ENCODE results near the gene PIN1.
"Not testable (repeated sequence)": the region's sequence is repeated elsewhere in the genome, so short reads cannot be mapped to it uniquely, and the experiment has no call there.

PIN1 gene

DNA sequence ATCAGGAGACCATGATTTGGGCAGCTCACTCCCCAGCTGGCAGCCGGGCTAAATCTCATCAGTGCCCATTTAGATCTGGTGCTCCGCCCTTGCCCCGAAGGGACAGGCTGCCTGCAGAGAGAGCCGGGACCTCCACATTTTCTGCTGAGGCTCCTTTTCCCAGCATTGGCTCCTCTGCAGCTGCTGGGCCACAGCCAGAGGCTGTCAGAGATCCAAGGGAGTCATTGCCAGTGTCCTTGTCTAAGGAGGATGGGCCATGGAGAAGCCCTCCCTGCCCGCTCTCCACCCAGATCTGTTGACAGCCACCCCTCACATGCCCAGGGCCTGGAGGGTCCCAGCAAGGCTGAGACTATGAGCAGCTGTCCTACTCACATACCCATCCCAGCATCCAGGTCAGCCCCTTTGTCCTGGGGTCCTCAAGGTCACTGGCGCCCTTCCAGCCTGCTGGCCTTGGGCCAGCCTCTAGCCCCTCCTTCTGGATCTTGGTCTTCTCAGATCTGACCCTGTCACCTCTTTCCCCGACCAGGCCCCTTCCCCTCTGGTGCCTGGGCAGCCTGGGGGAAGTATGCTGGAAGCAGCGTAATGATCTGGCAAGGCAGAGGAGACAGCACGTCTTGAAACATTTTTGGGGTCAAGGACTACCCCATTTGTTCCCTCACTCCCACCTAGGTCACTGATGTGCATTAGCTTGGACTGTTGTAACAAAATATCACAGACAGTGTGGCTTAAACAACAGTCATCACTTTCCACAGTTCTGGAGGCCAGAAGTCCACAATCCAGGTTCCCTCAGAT is 7.9 kb downstream of the PIN1 start:
- peaks cover 66% of the 10 kb centered on the region for H3K36me3 ChIP-seq (ENCODE audit: insufficient read depth, low read length)
- H3K4me3 ChIP-seq (ENCODE audit: low read length): no peak overlapping the region
- H3K27me3 ChIP-seq (ENCODE audit: insufficient read depth, low read length): no peaks in the 10 kb centered on the region
- no peaks in the 10 kb centered on the region for H3K9me3 ChIP-seq (ENCODE audit: insufficient read depth, low read depth, low read length)
- 96% methylated on average over 9 of the region's 9 CpGs for WGBS
- H3K9ac ChIP-seq (ENCODE audit: low read depth, low read length): no peak overlapping the region
- H3K4me1 ChIP-seq (ENCODE audit: insufficient read depth, low read length): no peaks in the 10 kb centered on the region
- H3K27ac ChIP-seq (ENCODE audit: low read depth, low read length): no peak overlapping the region

DNA sequence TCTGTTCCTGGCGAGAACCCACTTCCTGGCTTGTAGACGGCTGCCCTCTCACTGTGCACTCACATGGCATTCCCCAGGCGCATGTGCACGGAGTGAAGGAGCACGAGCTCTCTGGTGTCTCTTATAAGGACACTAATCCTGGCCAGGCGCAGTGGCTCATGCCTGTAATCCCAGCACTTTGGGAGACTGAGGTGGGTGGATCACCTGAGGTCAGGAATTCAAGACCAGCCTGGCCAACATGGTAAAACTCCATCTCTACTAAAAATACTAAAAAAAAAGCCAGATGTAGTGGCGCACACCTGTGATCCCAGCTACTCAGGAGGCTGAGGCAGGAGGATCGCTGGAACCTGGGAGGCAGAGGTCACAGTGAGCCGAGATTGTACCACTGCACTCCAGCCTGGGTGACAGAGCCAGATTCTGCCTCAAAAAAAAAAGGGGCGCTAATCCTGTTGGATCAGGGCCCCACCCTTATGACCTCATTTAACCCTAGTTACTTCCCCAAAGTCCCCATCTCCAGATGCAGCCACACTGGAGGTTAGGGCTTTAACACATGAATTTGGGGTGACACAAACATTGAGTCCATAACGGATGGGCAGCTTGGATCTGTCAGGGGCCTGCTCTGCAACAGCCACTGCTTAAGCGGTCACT is 8.6 kb downstream of the PIN1 start:
- not testable (repeated sequence) for H3K4me1 ChIP-seq (ENCODE audit: insufficient read depth, low read length); H3K4me3 ChIP-seq (ENCODE audit: low read length); H3K27ac ChIP-seq (ENCODE audit: low read depth, low read length); H3K9ac ChIP-seq (ENCODE audit: low read depth, low read length); H3K9me3 ChIP-seq (ENCODE audit: insufficient read depth, low read depth, low read length); H3K27me3 ChIP-seq (ENCODE audit: insufficient read depth, low read length)
- peaks cover 59% of the 10 kb centered on the region for H3K36me3 ChIP-seq (ENCODE audit: insufficient read depth, low read length)
- WGBS: 94% methylated on average over 12 of the region's 12 CpGs

DNA sequence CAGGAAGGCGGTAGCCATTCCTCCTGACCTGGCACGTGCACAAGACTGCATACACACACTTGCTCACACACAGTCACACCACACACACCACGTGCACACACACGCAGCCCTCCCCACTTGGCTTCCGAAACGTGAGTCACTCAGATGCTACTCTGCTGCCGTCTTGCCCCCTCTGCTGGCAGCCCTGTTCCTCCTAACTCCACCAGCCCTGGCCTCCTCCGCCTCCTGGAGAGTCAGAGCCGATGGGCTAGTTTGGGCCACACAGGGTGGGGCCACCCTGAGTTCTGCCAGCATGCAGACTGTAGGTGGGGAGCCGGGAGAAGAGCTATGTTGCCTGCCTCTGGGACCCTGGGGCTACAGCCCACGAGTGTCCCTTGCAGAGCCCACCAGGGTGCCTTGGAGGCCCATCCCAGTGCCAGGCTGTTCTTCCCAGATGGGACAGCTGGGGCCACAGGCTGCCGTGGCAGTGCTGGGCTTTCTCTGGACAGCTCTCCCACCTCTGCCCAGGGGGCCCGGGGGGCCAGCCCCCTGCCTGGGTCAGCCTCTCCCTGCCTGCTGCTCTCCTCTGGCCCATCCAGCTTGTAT is 12.1 kb downstream of the PIN1 start:
- H3K9me3 ChIP-seq (ENCODE audit: insufficient read depth, low read depth, low read length): no peaks in the 10 kb centered on the region
- WGBS: 56% methylated on average over 13 of the region's 13 CpGs
- H3K36me3 ChIP-seq (ENCODE audit: insufficient read depth, low read length): peaks cover 32% of the 10 kb centered on the region
- no peaks in the 10 kb centered on the region for H3K27me3 ChIP-seq (ENCODE audit: insufficient read depth, low read length)
- H3K4me3 ChIP-seq (ENCODE audit: low read length): no peak overlapping the region
- no peak overlapping the region for H3K9ac ChIP-seq (ENCODE audit: low read depth, low read length)
- H3K4me1 ChIP-seq (ENCODE audit: insufficient read depth, low read length): 0 out of 2 replicates have a peak, but pooled peaks cover 2% of the 10 kb centered on the region
- no peak overlapping the region for H3K27ac ChIP-seq (ENCODE audit: low read depth, low read length)

DNA sequence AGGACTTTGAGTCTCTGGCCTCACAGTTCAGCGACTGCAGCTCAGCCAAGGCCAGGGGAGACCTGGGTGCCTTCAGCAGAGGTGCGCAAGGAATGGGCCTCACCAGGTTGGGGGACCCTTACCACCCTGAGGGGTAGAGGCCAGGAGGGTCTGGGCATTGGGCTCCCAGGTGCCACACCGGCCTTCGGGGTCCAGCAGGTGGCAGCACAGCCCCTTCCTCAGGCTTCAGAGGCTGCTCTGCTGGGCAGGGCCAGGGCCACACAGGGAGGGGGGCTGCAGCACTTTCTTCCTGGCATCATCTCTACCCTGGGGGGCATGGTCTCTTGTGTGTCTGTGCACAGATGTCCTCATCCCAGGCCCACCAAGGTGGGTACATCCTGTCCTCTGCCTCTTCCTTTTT is 12.9 kb downstream of the PIN1 start:
- Histone ChIP-seq H3K36me3 (ENCODE audit: insufficient read depth, low read length) (peaks cover 23% of the 10 kb centered on the region), H3K4me3 (ENCODE audit: low read length) (no peak overlapping the region), H3K27ac (ENCODE audit: low read depth, low read length) (no peak overlapping the region), H3K9ac (ENCODE audit: low read depth, low read length) (no peak overlapping the region), H3K27me3 (ENCODE audit: insufficient read depth, low read length) (no peaks in the 10 kb centered on the region), H3K4me1 (ENCODE audit: insufficient read depth, low read length) (0 out of 2 replicates have a peak, but pooled peaks cover 2% of the 10 kb centered on the region), H3K9me3 (ENCODE audit: insufficient read depth, low read depth, low read length) (no peaks in the 10 kb centered on the region)
- 65% methylated on average over 4 of the region's 4 CpGs for WGBS

DNA sequence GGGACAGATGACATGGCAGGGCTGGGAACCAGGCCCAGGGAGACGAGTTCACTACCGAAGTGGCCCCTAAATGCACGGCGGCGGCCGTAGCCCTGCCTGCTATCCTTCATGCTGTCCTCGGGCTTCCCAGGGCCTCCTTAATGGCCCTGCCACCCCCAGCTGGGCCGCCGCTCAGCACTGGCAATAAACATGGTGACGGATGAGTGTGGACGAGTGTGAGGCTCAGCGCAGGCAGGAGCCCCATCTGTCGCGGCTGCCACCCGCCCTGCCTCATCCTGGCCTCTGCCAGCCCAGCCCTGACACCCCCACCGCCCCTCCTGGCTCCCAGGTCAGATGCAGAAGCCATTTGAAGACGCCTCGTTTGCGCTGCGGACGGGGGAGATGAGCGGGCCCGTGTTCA is 13.6 kb downstream of the PIN1 start:
- no peaks in the 10 kb centered on the region for H3K9me3 ChIP-seq (ENCODE audit: insufficient read depth, low read depth, low read length)
- H3K36me3 ChIP-seq (ENCODE audit: insufficient read depth, low read length): peaks cover 20% of the 10 kb centered on the region
- H3K27ac ChIP-seq (ENCODE audit: low read depth, low read length): no peak overlapping the region
- H3K27me3 ChIP-seq (ENCODE audit: insufficient read depth, low read length): no peaks in the 10 kb centered on the region
- WGBS: 94% methylated on average over 23 of the region's 23 CpGs
- H3K4me3 ChIP-seq (ENCODE audit: low read length): no peak overlapping the region
- H3K9ac ChIP-seq (ENCODE audit: low read depth, low read length): no peak overlapping the region
- H3K4me1 ChIP-seq (ENCODE audit: insufficient read depth, low read length): 0 out of 2 replicates have a peak, but pooled peaks cover 2% of the 10 kb centered on the region

DNA sequence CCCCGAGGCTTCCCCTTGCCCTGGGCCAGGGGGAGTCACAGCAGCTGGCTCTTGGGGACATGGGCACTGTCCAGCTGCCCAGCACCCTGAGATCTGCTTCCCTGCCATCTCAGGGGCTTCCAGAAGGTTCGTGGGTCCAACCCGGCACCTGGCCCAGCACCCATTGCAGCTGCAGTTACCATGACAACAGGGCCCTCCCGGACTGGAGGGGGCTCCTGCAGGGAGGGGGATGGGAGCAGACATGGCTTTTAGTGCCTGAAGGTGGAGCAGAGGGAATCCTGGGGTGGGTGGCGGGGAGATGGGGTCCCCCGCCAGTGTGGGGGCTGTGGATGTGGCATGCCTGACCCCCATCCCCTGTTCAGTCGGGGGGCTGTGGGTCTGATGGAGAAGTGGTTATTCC is 14.7 kb downstream of the PIN1 start:
- WGBS: 85% methylated on average over 7 of the region's 7 CpGs
- H3K9ac ChIP-seq (ENCODE audit: low read depth, low read length): no peak overlapping the region; the same call in 1 of the 2 replicates
- H3K36me3 ChIP-seq (ENCODE audit: insufficient read depth, low read length): peaks cover 20% of the 10 kb centered on the region
- H3K4me3 ChIP-seq (ENCODE audit: low read length): no peak overlapping the region
- H3K27ac ChIP-seq (ENCODE audit: low read depth, low read length): no peak overlapping the region
- 0 out of 2 replicates have a peak, but pooled peaks cover 2% of the 10 kb centered on the region for H3K4me1 ChIP-seq (ENCODE audit: insufficient read depth, low read length)
- H3K27me3 ChIP-seq (ENCODE audit: insufficient read depth, low read length): no peaks in the 10 kb centered on the region
- no peaks in the 10 kb centered on the region for H3K9me3 ChIP-seq (ENCODE audit: insufficient read depth, low read depth, low read length)

DNA sequence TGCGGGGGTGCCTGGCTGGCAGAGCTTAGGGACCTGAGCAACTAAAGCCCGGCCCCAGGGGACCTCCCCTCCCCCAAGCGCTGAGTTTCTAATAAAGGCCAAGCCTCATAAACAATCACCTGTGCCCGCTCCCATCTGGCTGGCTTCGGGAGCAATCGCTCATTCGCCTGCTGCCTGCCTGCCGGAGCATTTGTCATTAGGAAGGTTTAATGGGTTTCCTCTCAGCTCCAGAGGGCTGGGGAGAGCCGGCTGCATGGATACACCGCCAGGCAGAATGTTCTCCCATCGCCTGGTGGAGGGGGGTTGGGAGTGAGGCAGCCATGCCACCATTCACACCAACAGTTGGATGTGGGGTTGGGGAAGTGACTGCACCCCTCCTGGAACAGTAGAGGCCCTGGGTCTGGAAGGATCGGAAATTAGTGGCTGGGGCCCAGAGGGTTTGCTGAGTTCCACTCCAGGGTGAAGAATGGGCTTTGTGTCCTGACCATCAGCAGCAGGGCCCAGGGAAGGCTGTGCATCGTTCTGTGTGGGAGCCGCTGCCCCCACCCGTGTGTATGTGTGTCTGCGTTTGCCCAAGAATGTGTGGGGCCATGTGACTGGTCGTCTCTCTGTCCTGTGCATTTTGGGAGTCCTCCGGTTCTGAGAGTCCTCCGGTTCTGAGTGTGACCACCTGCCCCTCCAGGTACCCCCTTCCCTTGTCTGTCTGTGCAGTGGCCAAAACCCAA is 15.3 kb downstream of the PIN1 start:
- Histone ChIP-seq H3K27ac (ENCODE audit: low read depth, low read length) (no peak overlapping the region), H3K4me3 (ENCODE audit: low read length) (no peak overlapping the region), H3K9me3 (ENCODE audit: insufficient read depth, low read depth, low read length) (no peaks in the 10 kb centered on the region), H3K27me3 (ENCODE audit: insufficient read depth, low read length) (no peaks in the 10 kb centered on the region), H3K9ac (ENCODE audit: low read depth, low read length) (no peak overlapping the region), H3K4me1 (ENCODE audit: insufficient read depth, low read length) (0 out of 2 replicates have a peak, but pooled peaks cover 2% of the 10 kb centered on the region), H3K36me3 (ENCODE audit: insufficient read depth, low read length) (peaks cover 21% of the 10 kb centered on the region)
- 90% methylated on average over 19 of the region's 19 CpGs for WGBS

DNA sequence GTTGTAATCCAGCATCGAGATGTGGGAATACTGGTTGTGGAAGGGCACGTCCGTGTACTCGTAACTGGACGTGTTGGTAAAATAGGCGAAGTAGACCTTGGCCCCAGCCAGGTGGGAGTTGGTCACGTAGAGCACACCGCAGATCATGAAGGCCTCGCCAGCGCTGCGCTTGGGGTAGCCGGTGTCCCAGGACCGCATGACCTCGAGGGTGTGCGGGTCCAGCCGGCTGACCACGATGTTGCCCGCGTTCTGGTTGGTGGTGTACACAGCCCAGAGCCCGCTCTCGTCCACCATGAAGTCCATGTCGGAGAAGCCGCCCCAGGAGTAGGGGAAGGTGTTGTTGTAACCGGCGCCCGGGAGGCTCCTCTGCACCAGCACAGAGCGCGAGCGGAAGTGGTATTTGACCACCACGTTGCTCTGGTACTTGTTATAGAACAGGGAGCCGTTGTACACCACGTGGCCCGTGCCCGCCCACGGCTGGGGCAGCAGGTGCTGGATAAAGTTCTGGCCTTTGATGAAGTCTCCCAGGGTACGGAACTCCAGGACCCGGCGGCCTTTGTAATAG is 19.2 kb downstream of the PIN1 start:
- no peak overlapping the region for H3K27ac ChIP-seq (ENCODE audit: low read depth, low read length)
- H3K27me3 ChIP-seq (ENCODE audit: insufficient read depth, low read length): no peaks in the 10 kb centered on the region
- H3K4me1 ChIP-seq (ENCODE audit: insufficient read depth, low read length): 0 out of 2 replicates have a peak, but pooled peaks cover 2% of the 10 kb centered on the region
- no peak overlapping the region for H3K9ac ChIP-seq (ENCODE audit: low read depth, low read length)
- no peak overlapping the region for H3K4me3 ChIP-seq (ENCODE audit: low read length)
- peaks cover 43% of the 10 kb centered on the region for H3K36me3 ChIP-seq (ENCODE audit: insufficient read depth, low read length)
- 96% methylated on average over 38 of the region's 38 CpGs for WGBS
- no peaks in the 10 kb centered on the region for H3K9me3 ChIP-seq (ENCODE audit: insufficient read depth, low read depth, low read length)

DNA sequence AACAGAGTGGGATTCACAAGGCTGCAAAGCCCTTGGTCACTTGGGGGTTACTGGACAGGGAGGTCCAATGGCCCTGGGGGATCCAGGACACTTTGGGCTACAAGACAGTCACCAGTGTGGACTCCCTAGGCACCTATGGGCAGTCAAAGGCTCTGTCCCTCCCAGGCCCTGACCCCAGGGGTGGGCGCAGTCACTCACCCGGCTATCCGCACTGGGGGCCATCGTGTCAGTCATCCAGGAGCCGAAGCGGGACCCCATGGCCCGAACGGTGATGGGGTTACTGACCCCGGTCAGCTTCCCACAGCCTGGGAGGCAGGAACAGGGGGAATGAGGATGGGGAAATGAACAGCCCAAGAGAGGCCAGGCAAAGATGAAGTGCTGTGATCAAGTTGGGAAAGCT is 21.5 kb downstream of the PIN1 start:
- peaks cover 45% of the 10 kb centered on the region for H3K36me3 ChIP-seq (ENCODE audit: insufficient read depth, low read length)
- no peak overlapping the region for H3K9ac ChIP-seq (ENCODE audit: low read depth, low read length)
- no peaks in the 10 kb centered on the region for H3K27me3 ChIP-seq (ENCODE audit: insufficient read depth, low read length)
- no peaks in the 10 kb centered on the region for H3K4me1 ChIP-seq (ENCODE audit: insufficient read depth, low read length)
- WGBS: 94% methylated on average over 9 of the region's 9 CpGs
- H3K9me3 ChIP-seq (ENCODE audit: insufficient read depth, low read depth, low read length): no peaks in the 10 kb centered on the region
- no peak overlapping the region for H3K27ac ChIP-seq (ENCODE audit: low read depth, low read length)
- no peak overlapping the region for H3K4me3 ChIP-seq (ENCODE audit: low read length)

DNA sequence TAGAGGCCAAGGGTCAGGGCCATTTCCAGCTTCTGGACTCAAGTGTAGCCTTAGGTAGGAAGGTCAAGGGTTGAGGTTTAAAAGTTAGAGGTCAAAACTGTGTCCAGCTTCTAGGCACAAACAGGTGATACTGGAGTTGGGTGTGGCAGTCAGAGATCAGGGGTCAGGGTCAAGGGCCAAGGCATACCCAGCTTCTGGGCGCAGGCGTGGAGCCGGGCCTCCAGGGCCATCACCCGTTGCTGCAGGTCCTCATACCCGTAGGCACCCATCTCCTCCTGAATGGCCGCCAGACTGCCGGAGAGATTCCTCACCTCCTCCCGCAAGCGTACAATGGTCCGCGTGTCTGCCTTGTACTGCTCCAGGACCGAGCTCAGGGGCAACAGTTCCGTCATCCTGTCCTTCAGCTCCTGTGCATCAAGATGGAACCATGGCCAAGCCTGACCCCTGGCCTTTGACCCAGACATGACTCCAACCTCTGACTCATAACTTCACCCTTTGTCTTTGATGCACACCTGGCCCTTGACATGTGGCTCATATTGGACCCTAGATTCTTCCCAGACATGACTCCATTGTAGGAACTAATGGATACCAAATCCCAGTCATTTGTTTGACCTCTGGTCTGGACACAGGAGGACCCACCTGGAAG is 22.1 kb downstream of the PIN1 start:
- H3K36me3 ChIP-seq (ENCODE audit: insufficient read depth, low read length): peaks cover 45% of the 10 kb centered on the region
- no peaks in the 10 kb centered on the region for H3K27me3 ChIP-seq (ENCODE audit: insufficient read depth, low read length)
- 96% methylated on average over 13 of the region's 13 CpGs for WGBS
- H3K4me3 ChIP-seq (ENCODE audit: low read length): no peak overlapping the region
- H3K9me3 ChIP-seq (ENCODE audit: insufficient read depth, low read depth, low read length): no peaks in the 10 kb centered on the region
- H3K4me1 ChIP-seq (ENCODE audit: insufficient read depth, low read length): no peaks in the 10 kb centered on the region
- no peak overlapping the region for H3K9ac ChIP-seq (ENCODE audit: low read depth, low read length)
- no peak overlapping the region for H3K27ac ChIP-seq (ENCODE audit: low read depth, low read length)

Measured in HUES64 (cell line).